SKM-1 (cell line): ENCODE results near the gene TMEM115.
"Not testable (repeated sequence)": the region's sequence is repeated elsewhere in the genome, so short reads cannot be mapped to it uniquely, and the experiment has no call there.

Experiments used
- DNase-seq: peaks from one replicate; lab custom pipeline; 2025; ENCODE audit not compliant: unreplicated experiment; lab: John Stamatoyannopoulos, UW

Gene TMEM115

GRCh38 chr3:50319181-50319893, 40.0 kb downstream of the TMEM115 start:
- DNase-seq = no peak

GRCh38 chr3:50318615-50319014, 40.7 kb downstream of the TMEM115 start:
- no peak for DNase-seq

GRCh38 chr3:50318163-50318562, 41.2 kb downstream of the TMEM115 start:
- DNase-seq = no peak

- DNase-seq = no peak
These were observed 42.0 kb downstream of the TMEM115 start for GRCh38 chr3:50317300-50317699.

GRCh38 chr3:50316657-50317242, 42.6 kb downstream of the TMEM115 start:
- no peak for DNase-seq

- no peak for DNase-seq
These were observed 44.5 kb downstream of the TMEM115 start for GRCh38 chr3:50314816-50315215.

GRCh38 chr3:50314342-50314741, 45.0 kb downstream of the TMEM115 start:
- no peak for DNase-seq

- DNase-seq = not testable (repeated sequence)
These were observed 47.3 kb downstream of the TMEM115 start for GRCh38 chr3:50312041-50312440.
